HUDEP-2 (cell line): ENCODE measurements around the gene RAB11FIP5.
"Not testable (repeated sequence)": the region's sequence is repeated elsewhere in the genome, so short reads cannot be mapped to it uniquely, and the experiment has no call there.

ENCODE experiments used
- DNase-seq, 76 experiments: peaks; one replicate each; lab custom pipeline; 2025; ENCODE audit not compliant: unreplicated experiment in 76 of 76; lab: John Stamatoyannopoulos, UW

The RAB11FIP5 gene

GRCh38 chr2:73112913-73113854 lies at the start of gene RAB11FIP5:
Gene RAB11FIP5 (minus strand): TSS chr2:73112948. CDS start chr2:73112777, 171 bp downstream.
- peak in 7 of 76 experiments; percentile 5 to 25 (median 14) for DNase-seq

- DNase-seq: peak in 7 of 76 experiments; percentile 7 to 20 (median 12)
Measured at GRCh38 chr2:73156539-73157124, 43.9 kb upstream of the RAB11FIP5 start.

- DNase-seq: no peak
Measured at GRCh38 chr2:73142937-73143336, 30.2 kb upstream of the RAB11FIP5 start.

- DNase-seq: no peak
Measured at GRCh38 chr2:73141896-73142295, 29.1 kb upstream of the RAB11FIP5 start.

- no peak for DNase-seq
Measured at GRCh38 chr2:73135236-73135635, 22.5 kb upstream of the RAB11FIP5 start.

- no peak for DNase-seq
Measured at GRCh38 chr2:73134471-73134870, 21.7 kb upstream of the RAB11FIP5 start.

- no peak for DNase-seq
Measured at GRCh38 chr2:73133566-73134197, 20.9 kb upstream of the RAB11FIP5 start.

- DNase-seq: no peak
Measured at GRCh38 chr2:73131807-73132206, 19.1 kb upstream of the RAB11FIP5 start.

- no peak for DNase-seq
Measured at GRCh38 chr2:73130790-73131189, 18.0 kb upstream of the RAB11FIP5 start.

GRCh38 chr2:73128841-73129535 lies 16.2 kb upstream of the RAB11FIP5 start:
- no peak for DNase-seq

- DNase-seq: no peak
Measured at GRCh38 chr2:73122536-73122935, 9.8 kb upstream of the RAB11FIP5 start.

GRCh38 chr2:73119611-73120239 lies 7.0 kb upstream of the RAB11FIP5 start:
- DNase-seq: not testable (repeated sequence)

- DNase-seq: no peak
Measured at GRCh38 chr2:73117441-73117840, 4.7 kb upstream of the RAB11FIP5 start.

- DNase-seq: no peak
Measured at GRCh38 chr2:73116182-73116960, 3.6 kb upstream of the RAB11FIP5 start.

- DNase-seq: no peak
Measured at GRCh38 chr2:73114273-73114867, 1.6 kb upstream of the RAB11FIP5 start.

- DNase-seq: no peak
Measured at GRCh38 chr2:73112026-73112912, 479 bp downstream of the RAB11FIP5 start.

- no peak for DNase-seq
Measured at GRCh38 chr2:73111073-73112025, 1.4 kb downstream of the RAB11FIP5 start.
